Fibroblast of pulmonary artery (primary cell): ENCODE data around the gene GYS1.

Experiments used
- DNase-seq: peaks from one replicate; pipeline ENCODE4 v3.0.0-alpha.2; 2010; ENCODE audit warnings: low read depth
- H3K4me3 ChIP-seq: replicated peaks from 2 replicates; pipeline ENCODE4 v1.5.1; 2011; ENCODE audit warnings: low read depth, mild to moderate bottlenecking, control low read depth, low read length, moderate library complexity
- CTCF ChIP-seq: IDR thresholded peaks from 2 replicates; pipeline ENCODE4 v1.5.1; 2011; ENCODE audit warnings: mild to moderate bottlenecking, control low read depth, low read length, inconsistent platforms; ENCODE audit errors: missing control alignments

The GYS1 gene

GRCh38 chr19:48947258-48947542 is 45.9 kb downstream of the GYS1 start:
- H3K4me3 ChIP-seq, result no peak overlapping the region
- no peak for DNase-seq
- TF ChIP-seq CTCF, result no peak

- no peak for TF ChIP-seq CTCF
- no peak for DNase-seq
- H3K4me3 ChIP-seq, result no peak overlapping the region
These were observed 46.4 kb downstream of the GYS1 start for GRCh38 chr19:48946463-48947257.

GRCh38 chr19:48945817-48946216 is 47.3 kb downstream of the GYS1 start:
- no peak for DNase-seq
- no peak overlapping the region for H3K4me3 ChIP-seq
- TF ChIP-seq CTCF, result no peak

GRCh38 chr19:48945415-48945814 is 47.7 kb downstream of the GYS1 start:
- TF ChIP-seq CTCF, result no peak

GRCh38 chr19:48943081-48943480 is 50.0 kb downstream of the GYS1 start:
- H3K4me3 ChIP-seq, result no peak overlapping the region
- no peak for TF ChIP-seq CTCF
- no peak for DNase-seq

More at GRCh38 chr19:48945415-48945814, 47.7 kb downstream of the GYS1 start:
- no peak overlapping the region for H3K4me3 ChIP-seq
- DNase-seq, result no peak

- DNase-seq, result no peak
- TF ChIP-seq CTCF, result no peak
- H3K4me3 ChIP-seq, result no peak overlapping the region
These were observed 52.2 kb downstream of the GYS1 start for GRCh38 chr19:48940902-48941301.

GRCh38 chr19:48938256-48938655 is 54.9 kb downstream of the GYS1 start:
- no peak for DNase-seq
- no peak overlapping the region for H3K4me3 ChIP-seq
- no peak for TF ChIP-seq CTCF
